NCI-H226 (cell line): Measurements from ENCODE around the gene FEN1.

ENCODE experiments used
- DNase-seq: peaks from one replicate; pipeline ENCODE4 v3.0.0-alpha.2; 2015

The FEN1 gene

DNA sequence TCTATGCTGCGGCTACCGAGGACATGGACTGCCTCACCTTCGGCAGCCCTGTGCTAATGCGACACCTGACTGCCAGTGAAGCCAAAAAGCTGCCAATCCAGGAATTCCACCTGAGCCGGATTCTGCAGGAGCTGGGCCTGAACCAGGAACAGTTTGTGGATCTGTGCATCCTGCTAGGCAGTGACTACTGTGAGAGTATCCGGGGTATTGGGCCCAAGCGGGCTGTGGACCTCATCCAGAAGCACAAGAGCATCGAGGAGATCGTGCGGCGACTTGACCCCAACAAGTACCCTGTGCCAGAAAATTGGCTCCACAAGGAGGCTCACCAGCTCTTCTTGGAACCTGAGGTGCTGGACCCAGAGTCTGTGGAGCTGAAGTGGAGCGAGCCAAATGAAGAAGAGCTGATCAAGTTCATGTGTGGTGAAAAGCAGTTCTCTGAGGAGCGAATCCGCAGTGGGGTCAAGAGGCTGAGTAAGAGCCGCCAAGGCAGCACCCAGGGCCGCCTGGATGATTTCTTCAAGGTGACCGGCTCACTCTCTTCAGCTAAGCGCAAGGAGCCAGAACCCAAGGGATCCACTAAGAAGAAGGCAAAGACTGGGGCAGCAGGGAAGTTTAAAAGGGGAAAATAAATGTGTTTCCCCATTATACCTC lies 3.3 kb downstream of the FEN1 start:
- DNase-seq, result no peak

DNA sequence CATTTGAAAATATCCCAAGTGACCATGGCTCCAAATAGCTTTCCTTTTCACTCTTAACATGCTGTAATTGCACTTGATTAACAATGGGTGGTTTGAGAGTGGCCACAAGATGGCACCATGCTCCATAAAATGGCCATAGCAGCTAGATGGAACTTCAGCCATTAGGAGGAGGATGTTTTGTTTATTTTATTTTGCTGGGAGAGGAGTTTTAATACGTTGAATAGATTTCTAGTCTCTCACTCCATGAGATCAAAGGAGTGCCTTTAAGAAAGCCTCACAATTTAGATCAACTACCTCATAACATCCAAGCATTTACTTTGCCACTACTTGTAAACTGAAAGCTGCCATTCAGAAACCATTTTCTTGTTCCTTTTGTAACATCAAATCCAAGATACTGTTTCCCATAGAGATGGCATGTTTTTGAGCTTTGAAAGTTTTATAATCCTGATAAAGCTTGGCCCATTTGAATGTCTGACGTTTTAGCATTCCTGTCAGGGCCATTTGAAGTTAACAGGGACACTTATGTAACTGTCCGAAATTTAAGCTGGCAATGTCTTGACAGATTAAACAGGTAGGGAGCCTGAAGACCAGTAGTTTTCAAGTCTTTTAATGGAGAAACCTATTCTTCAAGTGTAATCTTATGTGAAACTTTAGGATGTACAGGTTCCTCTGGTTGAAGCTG lies 4.7 kb downstream of the FEN1 start:
- DNase-seq, result no peak

DNA sequence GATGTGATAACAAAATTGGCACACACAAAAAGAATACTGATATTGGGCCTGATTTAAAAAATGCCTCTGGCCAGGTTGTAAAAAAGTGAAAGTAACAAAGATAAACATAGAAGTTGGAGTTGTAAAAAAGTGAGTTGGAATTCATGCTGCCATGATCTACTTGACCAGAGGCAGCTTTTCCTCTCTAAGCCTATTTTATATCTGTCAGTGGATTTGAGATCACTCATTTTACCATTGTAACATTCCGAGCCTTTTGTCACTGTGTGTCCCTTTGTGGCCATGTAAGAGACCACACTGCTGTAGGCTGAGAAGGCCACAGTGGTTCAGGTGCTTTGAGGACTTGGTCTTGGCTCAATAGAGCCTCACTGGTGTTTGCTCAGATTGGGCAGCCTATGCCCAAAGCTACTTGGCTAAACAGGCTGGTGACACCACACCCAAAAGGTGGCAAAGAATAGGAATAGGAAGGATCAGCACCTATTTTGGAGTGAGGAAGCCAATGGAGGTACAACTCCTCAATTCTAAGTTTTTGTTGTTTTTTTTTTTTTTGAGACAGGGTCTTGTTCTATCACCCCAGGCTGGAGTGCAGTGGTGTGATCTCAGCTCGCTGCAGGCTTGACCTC lies 7.1 kb downstream of the FEN1 start:
- DNase-seq, result no peak

DNA sequence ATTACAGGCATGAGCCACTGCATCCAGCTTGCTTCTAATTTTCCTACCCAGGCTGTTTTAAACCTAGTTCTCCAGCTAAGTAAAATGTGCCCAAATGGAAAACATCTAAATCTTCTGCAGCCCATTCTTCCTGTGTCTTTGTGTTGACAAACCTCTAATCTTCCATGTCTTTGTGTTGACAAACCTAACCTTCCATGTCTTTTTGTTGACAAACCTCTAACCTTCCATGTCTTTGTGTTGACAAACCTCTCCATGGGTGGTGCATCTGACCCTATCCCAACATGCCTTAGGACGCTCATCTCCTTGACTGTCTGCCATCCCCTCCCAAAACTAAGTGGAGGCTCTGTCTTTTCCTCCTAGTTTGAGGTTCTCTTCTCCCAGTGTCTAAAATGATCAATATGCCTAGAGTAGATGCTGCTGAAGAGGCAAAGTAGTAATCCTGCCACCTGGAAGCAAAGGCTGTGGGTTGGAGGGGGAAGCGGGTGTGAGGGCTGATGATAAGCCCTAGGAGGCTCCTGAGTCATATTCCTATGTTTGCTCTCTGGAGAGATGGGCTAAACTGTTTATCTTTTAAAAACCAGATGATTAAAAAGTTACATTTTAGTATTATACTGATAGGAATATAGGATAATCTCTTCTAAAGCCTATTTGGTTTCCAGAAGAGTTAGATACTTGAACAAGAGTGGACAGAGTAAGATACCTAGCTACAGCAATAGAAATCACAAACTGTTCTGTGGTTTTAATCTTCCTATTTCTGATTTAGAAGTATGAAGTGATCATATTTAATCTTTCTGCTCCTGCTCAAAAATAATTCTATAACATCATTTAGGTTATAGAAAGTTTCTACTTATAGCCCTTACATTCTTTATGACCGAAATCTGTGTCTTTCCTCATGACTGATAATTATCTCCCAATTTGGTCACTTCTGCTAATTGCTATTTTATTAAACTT lies 7.9 kb downstream of the FEN1 start:
- no peak for DNase-seq

DNA sequence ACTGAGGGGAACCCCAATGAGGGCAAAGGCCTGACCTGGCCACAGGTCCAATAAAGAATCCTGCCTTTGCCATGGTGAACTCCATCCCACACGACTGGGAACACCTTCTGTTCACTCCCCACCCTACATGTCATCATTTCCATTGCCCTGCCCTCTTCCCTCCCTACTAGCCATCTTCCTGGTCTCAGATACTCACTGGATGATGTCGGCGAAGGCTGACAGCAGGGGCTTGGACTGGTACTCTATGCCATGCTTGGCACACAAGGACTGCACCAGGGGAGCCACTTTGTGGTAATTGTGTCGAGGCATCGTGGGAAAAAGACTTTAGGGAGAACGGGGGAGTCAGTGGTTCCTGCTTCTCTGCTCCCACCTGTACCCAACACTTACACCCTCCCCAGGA lies 9.9 kb downstream of the FEN1 start:
- no peak for DNase-seq

DNA sequence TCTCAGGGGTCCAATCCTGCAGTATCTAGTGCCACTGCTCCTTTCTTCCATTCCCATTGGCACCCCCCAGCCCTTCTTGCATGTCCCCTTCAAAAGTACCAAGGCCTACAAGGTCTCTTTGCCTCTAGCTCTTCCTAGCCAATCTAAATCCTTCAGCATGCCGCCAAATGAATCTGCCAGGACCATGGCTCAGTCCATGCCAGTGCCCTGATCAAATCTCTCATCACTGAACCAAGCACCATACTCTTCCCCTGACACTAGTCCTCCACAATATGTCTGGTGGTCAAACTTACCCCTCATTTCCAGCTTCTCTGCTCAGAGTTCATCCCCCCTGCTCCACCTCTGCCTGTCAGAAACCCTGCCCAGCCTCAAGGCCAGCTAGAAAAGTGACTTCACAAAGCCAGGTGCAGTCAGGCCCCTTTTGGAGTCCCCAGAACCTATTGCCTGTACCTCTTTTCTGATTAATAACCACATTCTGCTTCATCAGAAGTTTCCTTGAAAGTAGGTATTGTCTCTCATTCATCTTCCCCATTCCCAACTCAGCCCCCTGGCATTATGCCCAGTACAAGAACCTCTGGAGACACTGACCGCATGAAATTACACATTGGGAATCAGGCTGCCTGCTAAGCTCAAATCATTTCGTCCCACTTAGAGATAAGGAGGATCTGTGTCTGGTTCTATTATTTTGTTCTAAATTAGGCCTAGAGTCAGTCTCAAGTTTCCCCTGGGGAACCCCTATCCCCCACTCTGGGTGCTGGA lies 11.4 kb downstream of the FEN1 start:
- no peak for DNase-seq

DNA sequence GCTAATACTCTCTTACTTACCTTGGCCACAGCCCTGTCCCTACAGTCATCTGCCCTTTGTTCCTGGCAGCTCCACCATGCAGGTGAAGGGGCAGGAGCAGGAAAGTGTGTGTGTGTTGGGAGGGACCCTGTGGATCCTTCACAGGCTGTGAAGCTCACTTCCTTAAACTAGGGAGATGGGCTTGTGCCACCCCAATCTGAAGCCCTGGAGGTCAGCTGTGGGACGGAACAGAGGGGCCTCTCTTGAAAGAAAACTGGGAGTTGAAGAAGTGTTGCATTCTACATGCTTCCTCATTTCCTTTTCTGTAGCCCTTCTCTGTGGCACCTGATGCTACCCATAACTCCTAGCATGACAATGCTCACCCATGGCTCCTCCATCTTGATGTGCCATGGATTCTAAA lies 12.4 kb downstream of the FEN1 start:
- no peak for DNase-seq

DNA sequence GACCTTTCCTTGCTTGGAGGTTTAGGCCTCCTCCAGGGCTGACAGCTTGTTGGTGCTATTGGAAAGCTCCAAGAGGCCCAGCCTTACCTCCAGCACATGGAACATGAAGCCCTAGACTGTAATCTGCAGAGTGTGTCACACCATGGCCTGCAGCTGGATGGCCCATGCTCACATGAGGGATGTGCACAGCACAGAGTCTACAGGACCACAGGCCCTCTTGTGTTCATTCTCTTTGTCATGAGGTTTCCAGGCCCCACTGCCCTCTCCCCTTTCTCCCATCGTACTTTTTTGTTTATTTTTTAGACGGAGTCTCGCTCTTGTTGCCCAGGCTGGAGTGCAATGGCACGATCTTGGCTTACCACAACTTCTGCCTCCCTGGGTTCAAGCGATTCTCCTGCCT lies 14.1 kb downstream of the FEN1 start:
- DNase-seq, result no peak

DNA sequence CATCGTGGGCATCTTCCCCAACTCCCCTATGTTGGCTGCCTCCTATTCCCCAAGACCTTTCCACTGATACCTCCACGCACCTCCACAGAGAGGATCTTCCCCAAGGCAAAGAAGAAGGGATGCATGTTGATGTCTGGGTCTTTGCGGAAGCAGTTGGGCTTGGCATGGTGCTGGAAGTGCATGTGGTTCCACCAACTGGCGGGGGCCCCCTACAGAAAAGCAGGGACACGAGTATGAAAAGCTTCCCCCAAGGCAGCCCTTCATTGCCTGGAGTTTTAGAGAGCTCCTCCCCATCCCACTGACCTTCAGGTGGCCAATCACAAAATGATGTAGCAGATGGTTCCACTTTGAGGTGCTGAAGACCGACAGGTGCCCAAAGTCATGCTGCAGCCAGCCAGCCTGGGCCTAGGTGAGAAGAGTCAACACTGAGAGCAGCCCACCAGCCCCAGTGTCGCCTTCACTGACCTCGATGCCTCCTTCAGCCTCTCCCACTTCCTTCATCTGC lies 18.0 kb downstream of the FEN1 start:
- DNase-seq, result no peak

DNA sequence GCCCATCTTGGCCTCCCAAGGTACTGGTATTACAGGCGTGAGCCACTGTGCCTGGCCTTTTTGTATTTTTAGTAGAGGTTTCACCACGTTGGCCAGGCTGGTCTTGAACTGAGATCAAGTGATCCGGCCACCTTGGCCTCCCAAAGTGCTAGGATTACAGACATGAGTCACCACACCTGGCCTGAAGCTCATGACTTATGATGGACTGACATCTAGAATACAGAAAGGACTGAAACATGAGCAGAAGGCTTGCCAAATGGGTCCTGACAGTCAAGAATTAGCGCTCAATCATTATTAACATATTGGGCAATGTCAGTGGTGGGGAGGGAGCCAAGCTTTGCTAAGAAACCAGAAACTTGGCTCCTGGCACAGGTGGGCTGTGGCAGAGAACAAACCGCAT lies 19.1 kb downstream of the FEN1 start:
- no peak for DNase-seq

DNA sequence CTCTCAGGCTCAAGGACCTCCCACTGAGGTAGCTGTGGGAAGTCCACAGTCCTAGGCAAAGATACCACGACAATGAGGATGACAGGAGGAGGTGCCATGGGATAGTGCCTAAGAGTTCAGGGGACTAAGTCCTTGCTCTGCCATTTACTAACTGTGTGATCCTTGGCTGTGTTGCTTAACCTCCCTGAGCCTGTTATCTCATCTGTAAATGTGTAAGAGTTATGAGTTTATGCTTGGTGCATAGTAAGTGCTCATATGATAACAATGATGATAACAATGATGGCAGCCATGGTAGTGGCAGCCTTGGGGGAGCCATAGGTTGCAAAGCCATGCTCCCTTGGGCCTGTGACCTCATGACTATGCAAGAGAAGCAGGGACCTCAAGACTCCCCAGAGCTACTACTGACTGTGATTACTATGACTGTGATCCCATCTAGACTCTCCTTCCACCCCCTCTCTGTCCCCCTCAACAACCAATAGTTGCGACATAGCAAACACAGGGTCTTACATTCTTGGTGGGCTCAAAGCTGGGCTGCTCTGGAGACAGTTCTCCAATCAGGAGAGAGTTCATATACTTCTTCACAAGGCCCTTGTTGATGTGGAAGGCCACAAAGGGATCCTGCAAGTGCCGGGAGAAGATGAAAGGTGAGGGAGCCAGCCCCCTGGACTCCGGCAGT lies 20.2 kb downstream of the FEN1 start:
- no peak for DNase-seq

DNA sequence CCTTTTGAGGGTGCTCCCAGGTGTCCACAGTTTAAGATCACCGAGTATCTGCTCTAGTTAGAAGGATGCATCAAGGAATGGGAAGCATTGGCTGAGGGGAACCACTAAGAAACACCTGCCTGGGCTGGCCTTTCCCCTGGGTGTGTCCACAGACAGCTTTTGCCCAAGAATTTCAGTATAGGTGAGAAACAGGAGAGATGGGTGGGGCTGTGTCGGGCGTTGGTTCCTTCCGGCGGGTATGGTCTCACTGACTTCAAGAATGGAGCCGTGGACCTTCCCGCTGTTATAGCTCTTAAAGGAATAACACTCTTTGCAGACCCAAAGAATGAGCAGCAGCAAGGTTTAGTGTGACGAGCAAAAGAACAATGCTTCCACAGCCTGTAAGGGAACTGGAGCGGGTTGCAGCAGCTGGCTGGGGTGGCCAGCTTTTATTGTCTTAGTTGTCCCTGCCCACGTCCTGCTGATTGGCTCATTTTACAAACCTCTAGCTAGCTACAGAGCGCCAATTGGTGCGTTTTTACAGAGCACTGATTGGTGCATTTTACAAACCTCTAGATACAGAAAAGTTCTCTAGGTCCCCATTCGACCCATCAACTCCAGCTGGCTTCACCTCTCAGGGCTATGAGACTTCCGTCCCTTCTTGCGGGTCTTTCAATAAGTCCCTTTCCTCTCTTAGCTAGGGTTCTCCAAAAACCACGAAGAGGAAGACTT lies 21.7 kb downstream of the FEN1 start:
- peak; percentile 42 for DNase-seq

DNA sequence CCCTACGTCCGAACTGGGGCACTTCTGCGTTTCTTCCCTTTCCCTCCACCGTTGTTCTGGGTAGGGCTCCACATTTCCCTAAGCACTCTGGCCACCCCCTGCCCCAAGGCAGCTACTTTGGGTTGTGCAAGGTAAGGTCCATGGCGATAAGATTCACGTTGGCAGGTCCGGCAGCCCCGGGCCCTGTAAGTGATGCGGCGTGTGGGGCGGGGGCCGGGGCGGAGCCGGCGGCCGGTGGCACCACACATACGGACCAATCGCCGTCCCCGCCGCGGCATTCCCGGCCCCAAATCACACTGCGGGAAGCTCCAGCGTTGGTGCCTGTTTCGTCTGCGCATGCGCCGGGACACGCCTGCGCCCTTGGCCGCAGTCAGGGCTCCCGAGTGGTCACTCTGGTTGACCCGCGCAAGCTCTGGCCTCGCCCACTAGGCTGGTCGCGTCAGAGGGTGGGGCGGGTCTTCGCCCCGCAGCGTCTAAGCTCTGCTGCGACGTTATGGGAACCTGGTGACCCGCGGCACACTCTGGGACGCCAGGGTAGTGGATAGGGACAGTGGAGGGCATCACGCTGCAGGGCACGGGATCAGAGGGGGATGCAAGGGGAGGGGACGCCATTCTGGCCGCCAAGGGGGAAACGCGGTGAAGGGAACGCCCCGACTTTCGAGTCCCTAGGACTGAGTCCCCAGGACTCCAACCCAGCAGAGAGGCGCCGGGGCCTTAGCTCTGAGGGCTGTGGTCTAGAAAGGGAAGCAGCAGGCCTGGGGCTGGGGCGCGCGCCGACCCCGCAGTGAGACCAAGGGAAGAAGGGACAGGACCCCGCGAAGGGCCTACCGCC lies 22.5 kb downstream of the FEN1 start:
- DNase-seq, result peak; percentile 97

DNA sequence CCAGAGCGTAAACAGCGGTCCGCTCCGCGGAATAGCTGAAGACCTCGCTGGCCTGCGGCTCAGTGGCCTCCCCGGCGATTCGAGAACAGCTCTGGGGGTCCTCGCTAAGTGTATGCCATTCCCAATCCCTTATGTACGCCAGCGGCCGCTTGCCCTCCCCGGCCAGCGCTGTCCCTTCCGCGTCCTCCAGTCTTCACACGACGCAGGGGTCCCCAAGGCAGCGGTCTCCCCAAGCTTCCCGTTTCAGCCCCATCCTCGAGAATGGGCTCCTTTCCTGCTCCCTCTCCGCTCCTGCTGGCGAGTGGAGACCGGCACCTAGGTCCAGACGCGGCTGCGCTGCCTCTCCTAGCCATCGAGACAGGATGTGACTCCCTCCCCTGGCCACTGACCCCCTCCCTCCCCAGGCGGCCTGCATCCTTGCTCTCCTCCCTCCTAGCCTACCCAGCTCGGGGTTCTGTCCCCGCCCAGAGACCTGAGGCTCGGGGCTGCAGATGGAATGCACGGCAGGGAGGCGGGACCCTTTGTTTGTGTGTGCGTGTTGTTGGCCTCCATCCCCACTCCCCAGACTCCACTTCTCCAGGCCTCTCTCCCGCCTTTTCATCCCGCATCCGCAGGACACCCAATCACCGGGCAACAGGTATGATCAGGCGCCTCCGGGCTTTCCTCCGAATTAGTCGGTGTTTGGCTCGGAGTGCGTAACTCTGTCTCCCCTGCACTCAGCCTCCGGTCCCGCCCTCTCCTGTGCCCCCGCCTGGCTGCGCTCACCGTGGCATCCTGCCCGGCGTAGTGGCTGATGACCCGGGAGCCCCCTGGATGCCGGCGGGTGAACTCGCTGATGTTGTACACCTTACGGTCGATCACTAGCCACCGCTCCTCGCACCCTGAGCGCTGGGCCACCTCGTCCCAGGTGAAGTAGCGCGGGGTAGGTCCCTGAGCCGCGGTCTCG lies 23.4 kb downstream of the FEN1 start:
- peak; percentile 89 for DNase-seq

DNA sequence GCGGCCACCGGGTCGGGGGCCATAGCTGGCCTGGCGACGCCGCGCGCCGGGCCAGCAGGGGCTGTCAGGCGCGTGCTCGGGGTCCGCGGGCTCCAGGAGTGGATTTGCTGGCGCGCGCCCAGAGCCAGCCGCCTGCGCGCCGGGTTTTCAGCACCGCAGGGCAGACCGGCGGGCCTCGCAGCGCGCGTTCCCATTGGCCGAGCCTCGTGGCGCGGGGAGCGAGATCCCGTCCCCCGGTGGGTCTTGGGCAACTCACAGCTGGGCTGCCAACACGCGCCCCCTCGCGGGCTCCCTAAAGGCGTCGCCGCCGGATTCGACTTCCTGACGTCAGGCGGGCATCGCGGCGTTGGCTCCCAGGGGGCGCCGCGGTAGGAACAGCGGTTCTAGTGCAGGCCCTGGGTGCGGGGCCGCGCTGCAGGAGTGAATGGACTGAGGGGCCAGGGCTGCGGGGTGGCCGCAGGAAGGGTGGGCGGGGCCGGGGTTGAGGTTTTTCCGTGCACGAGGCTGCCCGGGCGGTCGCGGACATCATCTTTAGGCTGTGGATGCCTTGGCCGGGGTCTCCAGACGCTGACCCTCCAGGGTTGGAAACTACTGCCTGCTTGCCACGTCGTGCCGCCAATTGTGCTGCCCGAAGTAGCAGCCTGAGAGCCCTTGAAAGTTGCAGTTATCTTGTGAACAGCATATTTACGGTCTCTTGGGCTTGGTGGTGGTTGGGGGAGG lies 24.2 kb downstream of the FEN1 start, which contains the start of gene FADS1:
FADS1 (minus strand) TSS at position 268 of the 720 bp plus-strand sequence; CDS start at position 194, 74 bp downstream.
- DNase-seq, result peak; percentile 94

DNA sequence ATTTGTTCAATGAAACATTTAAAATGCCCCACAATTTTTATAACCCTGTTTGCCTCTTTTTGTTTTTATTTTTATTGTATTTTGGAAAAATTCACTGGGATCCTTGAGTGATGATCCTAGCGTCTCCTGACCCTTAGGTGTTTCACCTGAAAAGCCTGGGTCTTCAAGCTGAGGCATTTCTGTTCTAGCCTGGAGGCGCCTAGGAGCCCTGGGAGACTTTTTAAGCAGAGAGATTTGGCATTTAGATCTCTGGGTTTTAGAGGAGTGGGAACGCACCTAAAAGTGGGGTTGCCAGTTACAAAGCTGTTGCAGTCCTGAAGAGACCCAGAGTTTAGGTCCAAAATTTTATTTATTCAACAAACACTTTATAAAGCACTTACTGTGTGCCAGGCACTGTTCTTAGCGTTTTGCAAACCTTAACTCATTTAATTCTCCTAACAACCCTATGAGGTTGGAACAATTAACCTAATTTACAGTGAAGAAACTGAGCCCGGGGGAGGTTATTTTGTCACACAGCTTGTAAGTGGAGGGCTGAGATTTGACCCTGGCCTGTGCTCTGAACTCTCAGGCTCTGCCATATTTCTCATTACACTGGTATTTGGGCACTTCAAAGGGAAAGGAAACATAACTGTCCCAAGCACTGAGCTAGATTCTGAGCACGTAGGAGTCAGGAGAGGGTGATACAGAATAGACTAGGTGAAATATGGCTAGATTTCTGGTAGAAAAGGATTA lies 24.9 kb downstream of the FEN1 start:
- no peak for DNase-seq

DNA sequence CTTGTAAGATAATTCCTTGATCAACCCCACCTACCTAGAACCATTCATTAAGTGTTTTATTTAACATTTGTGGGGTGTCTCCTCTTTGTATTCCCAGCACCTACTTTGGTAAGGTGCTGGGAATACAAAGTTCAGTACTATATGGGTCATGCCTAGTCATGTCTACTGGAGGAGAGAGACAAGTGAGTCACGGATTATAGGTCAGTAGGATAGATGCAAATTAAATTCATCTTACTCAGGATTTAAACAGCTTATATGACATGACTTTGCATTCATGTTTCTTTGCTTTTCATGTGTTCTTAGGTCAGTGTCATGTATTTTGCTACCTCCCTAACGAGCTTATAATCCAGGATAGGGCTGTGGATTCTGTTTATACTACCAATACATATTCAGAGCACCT lies 27.5 kb downstream of the FEN1 start:
- DNase-seq, result peak; percentile 56
